Heart left ventricle (tissue), 16 donors: ENCODE results near the gene MYH6. TPM values are rescaled to one million over a fixed set of nuclear protein-coding genes. Genes with fewer than 3 reads are reported as not detected.
A peak's percentile ranks its signal among the peaks of the same experiment; 100 is the strongest.

ENCODE experiments used
- ATAC-seq, 4 donors: fragments of 200-7000 bp; cut with Tn5 transposase; one replicate each; pipeline ENCODE4 v1.9.1; 2020 to 2022; ENCODE audit warnings: moderate library complexity in 4 of 4, mild to moderate bottlenecking in 3 of 4, moderate number of reproducible peaks in 1 of 4
- DNase-seq, 5 donors: peaks; one replicate each; pipeline ENCODE4 v3.0.0-alpha.2; 2020
- H3K27ac ChIP-seq, 12 donors: fragments of 200-600 bp; sonication (generic) in 4 of 12; one replicate each; pipeline versions ENCODE4 v1.5.0 to v1.8.0; 2016 to 2022; ENCODE audit warnings: mild to moderate bottlenecking in 2 of 12
- H3K27me3 ChIP-seq, 9 donors: fragments of 200-600 bp; sonication (generic) in 2 of 9; one replicate each; pipeline versions ENCODE4 v1.5.1 to v1.8.0; 2016 to 2022; ENCODE audit warnings: mild to moderate bottlenecking in 3 of 9
- H3K36me3 ChIP-seq, 9 donors: fragments of 200-600 bp; sonication (generic) in 2 of 9; one replicate each; pipeline versions ENCODE4 v1.5.0 to v1.8.0; 2018 to 2022; ENCODE audit warnings: mild to moderate bottlenecking in 2 of 9
- H3K4me1 ChIP-seq, 12 donors: fragments of 200-600 bp; sonication (generic) in 4 of 12; one replicate each; pipeline versions ENCODE4 v1.5.0 to v1.8.0; 2016 to 2022; ENCODE audit warnings: mild to moderate bottlenecking in 3 of 12
- H3K4me3 ChIP-seq, 12 donors: fragments of 200-600 bp; sonication (generic) in 4 of 12; one replicate each; pipeline versions ENCODE4 v1.5.0 to v1.8.0; 2017 to 2022; ENCODE audit warnings: mild to moderate bottlenecking in 9 of 12, moderate library complexity in 4 of 12
- H3K9me3 ChIP-seq, 12 donors: fragments of 200-600 bp; sonication (generic) in 4 of 12; one replicate each; pipeline versions ENCODE4 v1.5.0 to v1.8.0; 2016 to 2022; ENCODE audit warnings: mild to moderate bottlenecking in 1 of 12
- POLR2A ChIP-seq, 2 donors: fragments of 450-650 bp; IDR thresholded peaks; one replicate each; pipeline ENCODE4 v1.6.1; 2017; ENCODE audit warnings: antibody characterized with exemption in 2 of 2, mild to moderate bottlenecking in 2 of 2, moderate library complexity in 2 of 2
- WGBS, 4 donors: extraction: QIAGEN DNeasy Blood & Tissue Kit in 2 of 4; methylation state at CpG; one replicate each; pipeline versions ENCODE4 v1.1.5 to v1.1.7; 2013 to 2018; 5-methylcytosine and 5-hydroxymethylcytosine counted together
- intact Hi-C, 10 donors: fragments of 100-400 bp; cut with DNase I; formaldehyde crosslinking; loops; one replicate each; pipeline versions ENCODE4 v1.11.1 to v1.14.2; 2022
- polyA plus RNA-seq, 2 donors: library from polyadenylated mRNA; stranded (reverse); fragments of 200-250 nt; gene quantifications; one replicate each; pipeline ENCODE4 v1.2.3, GENCODE V29; 2013
- total RNA-seq, 9 donors: library from RNA; depleted of rRNA in 2 of 9; stranded (reverse); fragments of >200 nt in 2 of 9; fragmentation: NEBNext Ultra II Directional in 3 of 9; extraction: Animal tissue kit (Norgen Biotek cat#: 25700) in 3 of 9; gene quantifications; one replicate each; pipeline versions ENCODE4 v1.1.0 to v1.2.4, GENCODE V29; 2016 to 2023
- TF ChIP-seq, protein P1 (sequence below), 12 donors: fragments of 200-600 bp; sonication (generic) in 4 of 12; IDR thresholded peaks; one replicate each; pipeline versions ENCODE4 v1.5.0 to v1.8.0; 2018 to 2022; ENCODE audit warnings: antibody characterized with exemption in 12 of 12, mild to moderate bottlenecking in 5 of 12
- donor health status: ischemic (EF 13 %, LVEDD 7.1; RV severe dilation, severe dysfunction).
- donor health status: healthy with polysubstance abuse.
- donor health status: DM: no; HTN: yes; CAD: no.
- donor health status: DM: no; HTN: no; CAD: no.
- donor health status: ischemic (EF 25% LVEDD 6.9; RV normal size, moderate dysfunction).
- donor health status: ischemic (EF 25% LVEDD 5.7; RV mildly dilated, moderate dysfunction).
- donor health status: healthy.
- donor health status: DM: yes; HTN: yes; CAD: no.
- donor health status: ischemic (EF 35%, LVEDD 5.7; RV mildly dilated, moderate dysfunction).
- donor health status: nonischemic (EF 11% LVEDD 7.7; RV severe dilation, severe dysfunction).
- donor health status: DM: yes; HTN: yes; CAD: no.
- donor health status: PGD.
- donor health status: ischemic (EF 29% LVEDD 5.4; RV normal size, mild dysfunction).
- donor health status: nonischemic (EF 23%, LVEDD 6.1; RV moderate dilation, normal function).

MYH6 gene
- total and polyA plus RNA-seq, 11 donors = 76.8 to 5,104 (median 1,271) TPM

DNA sequence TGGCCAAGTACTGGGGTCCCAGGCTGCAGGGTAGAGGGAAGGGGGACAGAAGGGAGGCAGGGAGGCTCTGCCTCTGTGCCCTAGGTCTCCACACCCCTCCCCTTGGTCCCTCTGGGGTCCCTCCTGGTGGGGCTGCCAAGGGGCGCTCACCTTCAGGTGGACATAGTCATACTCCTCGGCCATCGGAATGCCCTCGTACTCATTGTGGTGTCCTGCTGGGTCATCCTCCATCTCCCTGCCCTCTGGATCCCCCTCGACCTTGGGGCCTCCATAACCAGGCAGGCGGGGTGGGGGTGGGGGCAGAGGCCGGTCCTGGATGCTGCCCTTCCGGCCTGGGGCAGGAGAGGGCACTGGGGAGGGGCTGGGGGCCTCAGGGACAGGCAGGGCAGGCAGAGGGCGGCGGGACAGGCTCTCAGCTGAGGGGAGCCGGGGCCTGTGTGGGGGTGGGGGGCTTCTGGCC lies 48.9 kb downstream of the MYH6 start:
- H3K4me3 ChIP-seq = no peak overlapping the region
- WGBS, 4 donors = 70 to 82% (median 79%) methylated on average over 7 to 11 of the region's 11 CpGs
- H3K4me1 ChIP-seq = peaks cover 0 to 26% (median 0%) of the 10 kb centered on the region in 12 donors
- intact Hi-C loops = no loop called here
- ATAC-seq = no peak
- H3K36me3 ChIP-seq = peaks cover 0 to 8% (median 0%) of the 10 kb centered on the region in 9 donors
- no peak for TF ChIP-seq POLR2A (IDR thresholded peaks at IDR 0.05)
- TF ChIP-seq, protein P1, sequence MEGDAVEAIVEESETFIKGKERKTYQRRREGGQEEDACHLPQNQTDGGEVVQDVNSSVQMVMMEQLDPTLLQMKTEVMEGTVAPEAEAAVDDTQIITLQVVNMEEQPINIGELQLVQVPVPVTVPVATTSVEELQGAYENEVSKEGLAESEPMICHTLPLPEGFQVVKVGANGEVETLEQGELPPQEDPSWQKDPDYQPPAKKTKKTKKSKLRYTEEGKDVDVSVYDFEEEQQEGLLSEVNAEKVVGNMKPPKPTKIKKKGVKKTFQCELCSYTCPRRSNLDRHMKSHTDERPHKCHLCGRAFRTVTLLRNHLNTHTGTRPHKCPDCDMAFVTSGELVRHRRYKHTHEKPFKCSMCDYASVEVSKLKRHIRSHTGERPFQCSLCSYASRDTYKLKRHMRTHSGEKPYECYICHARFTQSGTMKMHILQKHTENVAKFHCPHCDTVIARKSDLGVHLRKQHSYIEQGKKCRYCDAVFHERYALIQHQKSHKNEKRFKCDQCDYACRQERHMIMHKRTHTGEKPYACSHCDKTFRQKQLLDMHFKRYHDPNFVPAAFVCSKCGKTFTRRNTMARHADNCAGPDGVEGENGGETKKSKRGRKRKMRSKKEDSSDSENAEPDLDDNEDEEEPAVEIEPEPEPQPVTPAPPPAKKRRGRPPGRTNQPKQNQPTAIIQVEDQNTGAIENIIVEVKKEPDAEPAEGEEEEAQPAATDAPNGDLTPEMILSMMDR (IDR thresholded peaks at IDR 0.05) = no peak
- H3K9me3 ChIP-seq = no peaks in the 10 kb centered on the region
- peaks cover 0 to 12% (median 0%) of the 10 kb centered on the region in 9 donors for H3K27me3 ChIP-seq
- H3K27ac ChIP-seq = no peak overlapping the region
- no peak for DNase-seq

DNA sequence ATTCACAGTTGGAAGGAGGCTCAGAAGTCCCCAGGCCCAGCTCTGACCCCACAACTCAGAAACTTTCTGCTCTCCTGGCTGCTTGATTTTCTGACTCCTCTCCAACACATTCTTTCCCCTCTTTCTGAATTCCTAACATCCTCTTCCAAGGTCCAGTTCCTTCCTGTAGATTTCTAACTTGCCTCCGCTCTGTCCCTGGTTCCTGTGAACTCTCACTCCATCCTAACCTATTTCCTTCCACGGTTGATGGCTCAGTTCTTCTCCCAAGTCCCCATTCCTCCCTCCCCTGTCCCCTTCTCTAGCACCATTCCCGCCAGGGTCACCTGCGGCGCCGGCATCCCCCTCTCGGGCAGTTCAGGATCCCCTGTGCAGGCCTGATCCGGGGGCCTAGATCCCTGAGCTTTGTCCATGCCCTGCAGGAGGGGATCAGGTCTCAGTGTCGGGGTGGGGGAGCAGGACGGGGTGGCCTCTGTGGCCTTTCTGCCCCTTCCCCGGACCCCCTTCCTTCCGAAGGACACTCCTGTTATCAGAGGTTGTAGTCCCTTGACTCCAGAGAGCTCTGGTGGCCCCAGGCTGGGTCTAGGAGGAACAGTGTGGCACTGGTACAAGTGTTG lies 49.4 kb downstream of the MYH6 start:
- intact Hi-C loops = no loop called here
- Histone ChIP-seq H3K36me3 (peaks cover 0 to 8% (median 0%) of the 10 kb centered on the region in 9 donors), H3K4me3 (no peak overlapping the region), H3K27me3 (peaks cover 0 to 6% (median 0%) of the 10 kb centered on the region in 9 donors), H3K27ac (no peak overlapping the region), H3K4me1 (peaks cover 0 to 22% (median 0%) of the 10 kb centered on the region in 12 donors), H3K9me3 (no peaks in the 10 kb centered on the region)
- WGBS, 4 donors = 73 to 83% (median 80%) methylated on average over 11 to 12 of the region's 12 CpGs
- ATAC-seq (peak in 1 of 4 donors; percentile 7), DNase-seq (no peak)
- TF ChIP-seq, protein P1 (IDR thresholded peaks at IDR 0.05) = no peak
- no peak for TF ChIP-seq POLR2A (IDR thresholded peaks at IDR 0.05)

DNA sequence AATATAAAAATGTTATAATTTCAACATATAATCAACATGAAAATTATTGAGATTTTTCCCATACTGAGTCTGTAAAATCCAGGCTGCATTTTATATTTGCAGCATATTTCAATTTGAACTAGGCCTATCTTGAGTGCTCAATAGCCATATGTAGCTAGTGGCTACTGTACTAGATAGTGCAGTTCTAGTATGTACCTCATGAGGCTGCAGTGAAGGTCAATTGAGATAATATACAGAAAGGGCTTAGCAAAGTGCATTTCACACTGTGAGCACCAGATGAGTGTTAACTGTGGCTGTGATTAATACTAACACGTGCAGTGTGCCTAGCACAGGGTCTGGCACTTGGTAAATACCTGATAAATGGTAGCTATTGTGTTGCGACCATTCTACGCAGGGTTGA lies 50.0 kb downstream of the MYH6 start:
- H3K9me3 ChIP-seq = no peaks in the 10 kb centered on the region
- H3K4me3 ChIP-seq = no peak overlapping the region
- H3K27ac ChIP-seq = no peak overlapping the region
- H3K27me3 ChIP-seq = peaks cover 0 to 5% (median 0%) of the 10 kb centered on the region in 9 donors
- intact Hi-C loops = no loop called here
- H3K36me3 ChIP-seq = peaks cover 0 to 8% (median 0%) of the 10 kb centered on the region in 9 donors
- DNase-seq (no peak), ATAC-seq (peak in 3 of 4 donors; percentile 45 to 51 (median 49))
- peaks cover 0 to 16% (median 3%) of the 10 kb centered on the region in 12 donors for H3K4me1 ChIP-seq
- no peak for TF ChIP-seq POLR2A (IDR thresholded peaks at IDR 0.05)
- TF ChIP-seq, protein P1 (IDR thresholded peaks at IDR 0.05) = no peak
- 64 to 73% (median 68%) methylated on average over 3 of the region's 3 CpGs for WGBS, 4 donors

DNA sequence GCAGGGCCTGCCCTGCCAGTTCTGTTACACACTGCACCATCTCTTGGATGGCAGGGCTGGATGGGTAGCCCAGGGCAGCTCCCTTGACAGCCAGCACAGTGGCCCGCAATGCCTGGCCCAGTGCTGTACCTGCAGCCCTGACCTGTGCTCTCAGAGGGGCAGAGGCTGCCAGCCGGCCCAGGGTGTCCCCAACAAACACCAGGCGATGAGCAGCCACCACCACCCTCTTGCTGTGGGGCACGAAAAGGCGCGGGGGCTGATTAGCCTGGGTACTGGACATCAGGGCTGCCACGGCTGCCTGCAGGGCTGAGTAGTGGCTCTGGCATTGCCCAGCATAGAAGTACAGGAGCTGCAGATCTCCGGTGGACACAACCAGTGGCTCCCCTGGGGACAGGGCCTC lies 50.8 kb downstream of the MYH6 start:
- no peaks in the 10 kb centered on the region for H3K9me3 ChIP-seq
- peaks cover 0 to 8% (median 0%) of the 10 kb centered on the region in 9 donors for H3K36me3 ChIP-seq
- H3K4me1 ChIP-seq = peaks cover 0 to 18% (median 8%) of the 10 kb centered on the region in 12 donors
- peaks cover 0 to 10% (median 0%) of the 10 kb centered on the region in 9 donors for H3K27me3 ChIP-seq
- H3K4me3 ChIP-seq = no peak overlapping the region
- DNase-seq (no peak), ATAC-seq (no peak)
- no peak overlapping the region for H3K27ac ChIP-seq
- intact Hi-C loops = no loop called here
- TF ChIP-seq, protein P1 (IDR thresholded peaks at IDR 0.05) = no peak
- TF ChIP-seq POLR2A (IDR thresholded peaks at IDR 0.05) = no peak
- WGBS, 4 donors = 61 to 87% (median 82%) methylated on average over 2 to 8 of the region's 8 CpGs
